ENCODE data around the gene CERS2. TPM values are rescaled to one million over a fixed set of nuclear protein-coding genes. Genes with fewer than 3 reads are reported as not detected.
A peak's percentile ranks its signal among the peaks of the same experiment; 100 is the strongest.

Gene CERS2
- total and polyA plus RNA-seq, 2 of the 13 experiments (the other 11 are each of a cell fraction or from before 2014, with no cell fraction given) = 269 to 298 TPM

- TF ChIP-seq ZBED4 (CRISPR knock-in tag; IDR thresholded peaks at IDR 0.05; ENCODE audit: borderline replicate concordance) (no peak), ZBTB1 (CRISPR knock-in tag; IDR thresholded peaks at IDR 0.05; ENCODE audit: borderline replicate concordance) (no peak), KDM6A (CRISPR knock-in tag; IDR thresholded peaks at IDR 0.05; ENCODE audit: low read depth) (no peak), KAT7 (CRISPR knock-in tag; IDR thresholded peaks at IDR 0.05; ENCODE audit: borderline replicate concordance) (no peak), PREB (CRISPR knock-in tag; IDR thresholded peaks at IDR 0.05) (no peak), ZNF12 (CRISPR knock-in tag; IDR thresholded peaks at IDR 0.05) (no peak), NFATC3 (CRISPR knock-in tag; IDR thresholded peaks at IDR 0.05) (no peak), ZNF441 (CRISPR knock-in tag; IDR thresholded peaks at IDR 0.05; ENCODE audit: borderline replicate concordance) (no peak), ESRRA (CRISPR knock-in tag; IDR thresholded peaks at IDR 0.05; ENCODE audit: low read depth) (no peak), ZNF256 (CRISPR knock-in tag; conservative IDR thresholded peaks at IDR 0.05) (no peak), STAG1 (CRISPR knock-in tag; IDR thresholded peaks at IDR 0.05) (no peak), ZNF850 (CRISPR knock-in tag; conservative IDR thresholded peaks at IDR 0.05) (no peak), ZBTB43 (CRISPR knock-in tag; conservative IDR thresholded peaks at IDR 0.05) (0 out of 2 replicates have a peak, but pooled peaks have one; percentile 7), RAD21 (CRISPR knock-in tag; IDR thresholded peaks at IDR 0.05) (no peak), NFE2L1 (CRISPR knock-in tag; IDR thresholded peaks at IDR 0.05; ENCODE audit: borderline replicate concordance) (no peak), BHLHE40 (IDR thresholded peaks at IDR 0.05; ENCODE audit: low read length) (no peak), THAP9 (CRISPR knock-in tag; IDR thresholded peaks at IDR 0.05; ENCODE audit: borderline replicate concordance) (no peak), ZNF569 (CRISPR knock-in tag; IDR thresholded peaks at IDR 0.05; ENCODE audit: borderline replicate concordance) (no peak), ZBTB8A (CRISPR knock-in tag; IDR thresholded peaks at IDR 0.05; ENCODE audit: borderline replicate concordance, low read depth) (peak; percentile 52; the same call in 1 of the 2 replicates), RBAK (CRISPR knock-in tag; IDR thresholded peaks at IDR 0.05) (no peak), RFX5 (IDR thresholded peaks at IDR 0.05; ENCODE audit: low read depth, low read length) (no peak)
Measured at GRCh38 chr1:150981177-150981804, 6.7 kb upstream of the CERS2 start (continued).
